ENCODE measurements around the gene LRRC74B.

GRCh38 chr22:21016644-21017420 is 28.9 kb upstream of the LRRC74B start:
- TF ChIP-seq CTCF (IDR thresholded peaks at IDR 0.05): no peak
- TF ChIP-seq POLR2A (IDR thresholded peaks at IDR 0.05): no peak
